Vagina (tissue), 2 donors: ENCODE measurements around the gene ZNF839.

Source experiments
- CTCF ChIP-seq, 3 experiments: fragments of 450-650 bp in 2 of 3; fragments of 200-600 bp in 1 of 3; sonication (generic) in 1 of 3; IDR thresholded peaks; one replicate each; pipeline ENCODE4 v1.5.1; 2017 to 2019; ENCODE audit warnings: antibody characterized with exemption in 3 of 3, mild to moderate bottlenecking in 2 of 3, moderate library complexity in 2 of 3
- POLR2A ChIP-seq, 2 donors: fragments of 450-650 bp; IDR thresholded peaks; one replicate each; pipeline ENCODE4 v1.6.1; 2017; ENCODE audit warnings: antibody characterized with exemption in 2 of 2, mild to moderate bottlenecking in 2 of 2, moderate library complexity in 2 of 2
- POLR2AphosphoS5 ChIP-seq, 2 donors: sonication (generic); formaldehyde crosslinking; IDR thresholded peaks; one replicate each; pipeline ENCODE4 v1.9.0; 2017; ENCODE audit warnings: antibody characterized with exemption in 2 of 2, mild to moderate bottlenecking in 2 of 2, low read depth in 1 of 2; ENCODE audit not compliant: insufficient read depth in 1 of 2

- TF ChIP-seq POLR2A (IDR thresholded peaks at IDR 0.05) (no peak), CTCF (IDR thresholded peaks at IDR 0.05) (no peak), POLR2AphosphoS5 (IDR thresholded peaks at IDR 0.05; ENCODE audit: insufficient read depth in 1 of 2, low read depth in 1 of 2) (no peak)
These were observed 35.9 kb upstream of the ZNF839 start for GRCh38 chr14:102283631-102284129.
